ENCODE measurements around the gene USH1C. TPM values are rescaled to one million over a fixed set of nuclear protein-coding genes. Genes with fewer than 3 reads are reported as not detected.

USH1C gene
- total RNA-seq, 1 donor from 2014 or later, result 0.19 TPM

DNA sequence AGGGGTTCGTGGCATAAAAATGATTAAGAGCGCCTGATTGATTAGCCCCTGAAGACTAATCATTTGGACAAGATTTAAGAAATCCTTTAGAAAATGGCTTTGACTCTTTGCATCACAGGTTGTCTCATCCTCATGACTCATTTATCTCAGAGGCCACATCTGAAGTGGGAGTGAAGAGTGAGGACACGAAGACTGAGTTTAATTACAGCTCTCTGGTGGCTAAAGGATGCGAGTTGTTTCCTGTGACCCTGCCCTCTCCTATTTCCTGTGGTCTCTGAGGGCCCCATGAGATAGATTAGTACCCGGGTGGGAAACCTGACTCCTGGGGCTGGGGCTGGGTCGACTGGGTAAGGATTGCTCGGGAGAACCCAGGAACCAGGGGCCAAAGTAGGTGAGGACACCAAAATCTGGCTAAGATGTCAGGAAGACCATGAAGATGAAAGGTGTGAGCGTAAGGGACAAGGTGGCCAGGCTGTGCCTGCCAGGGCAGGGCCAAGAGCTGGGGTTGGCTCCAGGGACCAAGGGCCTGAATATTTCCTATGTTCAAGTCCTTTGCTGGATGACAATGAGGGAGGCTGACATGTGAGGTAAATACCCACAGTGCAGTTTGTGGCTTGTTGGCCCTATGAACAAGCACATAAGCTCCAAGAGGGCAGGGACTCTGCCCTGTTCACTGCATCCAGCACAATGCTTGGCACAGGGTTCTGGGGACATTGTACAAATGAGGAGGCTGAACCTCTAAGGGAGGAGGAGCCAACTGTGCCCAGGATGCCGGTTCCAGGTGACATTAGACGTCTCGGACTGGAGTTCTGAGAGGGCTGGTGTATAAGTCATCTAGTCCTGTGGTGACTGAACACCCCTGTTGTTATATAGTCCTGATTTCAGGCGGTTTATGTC lies 6.5 kb upstream of the USH1C start:
- DNase-seq (ENCODE audit: low spot score), result peak; percentile 75

DNA sequence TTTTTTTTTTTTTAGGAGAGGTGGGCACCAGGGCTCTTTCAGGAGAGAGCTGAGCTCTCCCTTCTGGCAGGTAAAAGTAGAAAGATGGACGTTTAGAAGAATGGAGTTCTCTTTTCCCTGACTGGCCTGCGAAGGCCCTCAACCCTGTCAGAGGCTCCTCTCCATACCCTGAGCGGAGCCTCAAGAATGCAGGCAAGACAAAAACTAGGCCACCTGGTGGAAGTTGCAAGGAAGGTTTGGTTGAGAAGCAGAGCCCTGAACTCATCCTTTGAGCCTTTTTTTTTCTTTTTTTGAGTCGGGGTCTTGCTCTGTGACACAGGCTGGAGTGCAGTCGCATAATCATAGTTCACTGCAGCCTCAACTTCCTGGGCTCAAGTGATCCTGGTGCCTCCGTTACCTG lies 4.2 kb upstream of the USH1C start:
- no peak for DNase-seq (ENCODE audit: low spot score)

DNA sequence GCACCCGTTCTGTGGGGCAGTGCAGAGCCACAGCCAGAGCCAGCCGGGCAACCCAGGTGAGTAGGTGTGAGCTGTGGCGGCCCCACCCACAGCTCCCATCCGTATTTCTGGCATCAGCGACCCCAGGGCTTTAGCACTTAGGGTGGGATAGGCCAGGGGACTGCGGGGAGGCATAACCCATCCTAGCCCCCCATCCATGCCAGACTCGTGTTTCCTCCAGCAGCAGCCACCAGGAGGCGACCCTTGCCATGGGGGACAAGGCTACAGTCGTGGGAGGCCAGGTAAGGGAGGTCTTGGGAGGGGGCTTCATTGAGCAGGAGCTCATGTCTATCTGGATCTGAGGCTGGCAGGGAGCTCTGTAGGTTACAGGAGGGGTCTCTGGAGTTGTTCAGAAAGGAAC lies 3.7 kb upstream of the USH1C start:
- peak; percentile 83 for DNase-seq (ENCODE audit: low spot score)

DNA sequence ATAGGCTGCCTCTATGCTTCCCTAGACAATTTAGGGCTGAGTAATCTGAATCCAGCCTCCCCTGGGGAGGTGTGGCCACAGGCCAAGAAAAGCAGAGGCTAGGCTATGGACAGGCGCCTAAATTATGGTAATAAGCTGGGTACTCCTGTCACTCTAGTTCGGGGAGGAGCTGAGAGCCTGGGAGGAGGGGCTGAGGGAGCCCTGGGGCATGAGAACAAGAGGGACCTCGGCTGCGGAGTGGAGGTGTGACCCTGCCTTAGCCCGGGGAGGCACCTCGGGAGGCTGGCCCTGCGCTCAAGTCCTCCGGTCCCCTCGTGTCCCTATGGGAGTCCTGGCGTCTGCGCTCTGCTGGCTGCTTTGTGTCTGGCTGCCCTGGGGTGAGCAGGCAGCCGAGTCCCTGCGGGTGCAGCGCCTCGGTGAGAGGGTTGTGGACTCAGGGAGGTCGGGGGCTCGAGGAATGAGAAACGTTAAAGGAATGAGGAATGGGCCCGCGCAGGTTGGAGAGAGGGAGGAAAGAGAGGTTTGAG lies 2.9 kb upstream of the USH1C start, which contains the start of gene OTOG:
OTOG (plus strand) TSS at position 209 of the 527 bp plus-strand sequence; CDS start at position 323, 114 bp downstream.
- DNase-seq (ENCODE audit: low spot score), result peak; percentile 81

DNA sequence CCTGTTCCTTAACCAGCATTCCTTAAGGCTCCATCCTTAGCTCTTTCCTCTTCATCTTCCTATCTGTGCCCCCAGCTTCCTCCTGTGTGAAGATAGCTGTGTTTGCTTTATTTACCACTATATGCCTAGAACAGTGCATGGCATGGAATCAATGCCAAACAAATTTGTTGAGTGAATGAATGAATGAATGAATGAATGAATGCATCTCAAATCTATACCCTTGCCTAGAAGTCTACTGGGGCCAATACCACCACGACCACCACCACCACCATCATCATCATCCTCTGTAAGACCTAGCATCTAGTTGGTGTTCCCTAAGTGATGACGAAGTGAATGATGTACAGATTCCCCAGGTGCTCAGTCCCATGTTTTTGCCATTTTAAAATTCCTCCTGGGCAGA lies 2.0 kb upstream of the USH1C start:
- no peak for DNase-seq (ENCODE audit: low spot score)

DNA sequence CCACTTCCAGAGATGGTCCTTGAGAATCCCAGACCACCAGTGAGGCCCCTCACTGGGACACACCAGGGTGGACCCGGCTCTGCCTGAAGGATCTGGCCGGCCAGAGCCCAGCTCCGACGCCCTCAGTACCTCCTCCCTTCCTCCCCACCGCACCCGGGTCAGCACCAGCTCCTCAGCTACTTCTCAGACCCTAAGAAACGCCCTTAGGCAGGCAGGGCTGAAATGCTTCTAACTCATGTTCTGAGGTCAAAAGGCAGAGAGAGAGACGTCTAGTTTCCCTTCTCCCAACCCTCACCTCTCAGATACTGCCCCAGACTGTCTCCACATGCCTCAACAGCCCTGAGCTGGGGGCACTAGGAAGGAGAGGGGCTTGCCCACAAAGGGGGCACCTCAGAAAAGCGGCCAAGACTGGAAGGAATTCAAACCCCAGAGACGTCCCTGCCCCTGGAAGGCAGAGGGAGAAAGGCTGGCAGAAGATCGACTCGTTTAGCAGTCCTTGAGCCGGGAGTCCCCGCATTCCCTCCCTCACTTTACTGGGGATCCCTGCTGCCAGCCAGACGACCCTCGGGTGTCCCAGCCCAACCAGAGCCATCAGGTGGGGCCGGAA lies 539 bp downstream of the USH1C start:
- peak; percentile 86 for DNase-seq (ENCODE audit: low spot score)

DNA sequence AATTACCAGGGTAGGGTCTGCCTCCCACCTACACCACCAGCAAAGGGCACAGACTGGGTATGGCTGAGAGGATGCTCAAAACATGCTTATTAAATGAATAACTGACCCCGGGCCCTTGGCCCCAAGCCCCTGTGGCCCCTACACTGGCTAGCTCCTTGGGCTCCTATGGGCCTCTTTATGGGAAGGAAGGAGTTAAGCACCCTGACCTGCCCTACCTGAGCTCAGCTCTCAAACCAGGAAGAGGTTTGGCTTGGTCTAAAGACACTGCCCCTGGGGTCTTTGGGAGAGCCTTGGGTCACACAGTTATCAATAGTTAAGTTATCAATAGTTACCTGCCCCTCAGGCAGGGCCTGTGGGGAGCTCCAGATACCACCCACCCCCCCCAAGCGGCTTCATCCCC lies 1.2 kb downstream of the USH1C start:
- peak; percentile 59 for DNase-seq (ENCODE audit: low spot score)

DNA sequence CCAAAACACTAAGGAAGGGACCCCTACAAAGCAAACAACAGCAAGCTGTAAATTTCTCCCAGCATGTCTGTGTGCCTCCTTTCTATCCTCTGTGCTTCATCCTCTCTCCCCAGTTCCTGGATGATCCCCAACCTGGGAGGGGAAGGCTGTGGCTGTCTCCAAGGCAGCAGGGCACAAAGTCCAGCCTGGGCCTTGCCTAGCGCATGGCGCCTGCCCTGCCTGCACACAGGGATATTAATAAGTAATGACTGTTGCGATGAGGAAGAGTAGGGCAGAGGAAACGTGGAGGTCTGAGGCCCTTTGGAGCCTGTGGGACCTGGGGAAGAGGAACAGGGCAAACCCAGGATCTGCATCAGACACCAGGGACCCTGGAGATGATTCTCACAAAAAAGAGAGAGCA lies 2.0 kb downstream of the USH1C start:
- no peak for DNase-seq (ENCODE audit: low spot score)

DNA sequence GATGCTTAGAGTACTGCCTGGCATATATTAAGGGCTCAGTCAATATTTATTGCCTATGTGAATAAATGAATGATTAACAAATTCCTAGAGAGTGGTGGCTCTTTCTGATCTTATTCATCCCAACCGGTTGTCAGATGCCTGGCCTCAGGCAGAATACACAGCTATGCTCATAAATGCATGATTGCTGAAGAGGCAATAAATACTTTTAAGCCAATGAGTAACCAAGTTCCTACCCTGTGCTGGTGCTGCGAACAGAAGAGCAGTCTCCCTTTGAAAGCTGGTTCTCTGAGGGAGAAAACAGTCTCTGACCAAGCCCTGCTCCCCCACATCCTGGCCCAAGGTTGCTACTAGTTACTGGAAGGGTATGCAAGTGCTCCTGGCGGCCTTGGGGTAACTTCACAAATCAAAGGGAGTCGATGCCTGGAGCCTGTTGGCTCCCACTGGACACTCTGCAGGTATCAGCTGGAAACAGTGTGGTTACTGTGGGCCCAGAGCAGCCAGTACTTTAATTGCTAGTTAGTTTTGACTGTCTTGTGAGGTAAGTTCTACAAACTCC lies 2.8 kb downstream of the USH1C start:
- DNase-seq (ENCODE audit: low spot score), result no peak

DNA sequence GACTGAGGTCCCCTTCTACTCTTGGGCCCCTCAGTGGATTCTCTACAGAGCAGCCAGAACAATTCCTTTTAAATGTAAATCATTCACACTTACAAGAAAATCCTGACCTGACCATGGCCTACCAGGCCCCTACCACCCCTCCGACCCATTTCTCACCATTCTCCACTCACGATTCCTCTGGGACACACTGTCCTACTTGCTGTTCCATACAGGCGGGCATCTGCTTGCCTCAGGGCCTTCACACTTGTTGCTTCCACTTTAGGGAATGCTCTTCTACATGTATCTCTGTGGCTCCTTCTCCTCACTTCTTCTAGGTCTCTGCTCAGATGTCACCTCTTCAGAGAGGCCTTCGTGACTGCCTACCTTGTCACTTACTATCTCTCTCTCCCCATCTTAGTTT lies 3.4 kb downstream of the USH1C start:
- no peak for DNase-seq (ENCODE audit: low spot score)

DNA sequence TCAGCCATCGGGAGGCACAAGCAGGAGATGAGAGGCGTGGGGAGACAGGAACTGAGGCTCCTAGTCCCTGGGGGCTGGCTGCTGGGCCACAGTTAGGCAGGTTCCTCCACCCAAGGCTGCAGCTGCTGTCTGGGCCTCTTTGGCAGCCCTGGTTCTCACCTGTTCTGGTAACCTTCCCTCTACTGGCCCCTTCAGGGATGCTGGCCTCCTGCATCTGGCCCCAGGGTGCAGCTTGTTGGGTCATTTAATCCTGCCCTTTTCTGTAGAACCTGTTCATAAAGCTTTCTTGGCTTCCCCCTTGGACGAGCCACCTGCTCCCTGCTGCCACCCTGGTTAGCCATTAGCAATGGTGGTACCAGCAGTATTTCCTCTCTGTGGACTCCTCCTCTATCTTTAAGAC lies 5.5 kb downstream of the USH1C start:
- DNase-seq (ENCODE audit: low spot score), result no peak

DNA sequence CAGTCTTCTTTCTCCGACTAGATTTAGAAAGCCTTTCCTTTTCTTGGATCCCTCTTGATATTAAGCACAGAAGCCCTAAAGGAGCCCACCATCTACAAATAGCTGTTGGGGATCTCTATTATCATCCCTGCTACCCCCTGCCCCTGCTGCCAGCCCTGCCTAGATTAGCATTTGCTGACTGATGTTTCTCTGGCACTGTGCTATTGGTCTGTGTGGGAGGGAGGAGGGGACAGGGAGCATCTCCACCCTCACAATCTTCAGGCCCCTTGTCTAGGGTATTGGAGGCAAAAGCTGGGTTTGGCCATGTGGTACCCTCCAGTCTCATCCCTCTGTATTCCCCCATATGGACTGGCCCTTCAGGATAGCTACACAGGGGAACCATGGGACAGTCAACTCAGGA lies 6.2 kb downstream of the USH1C start:
- DNase-seq (ENCODE audit: low spot score), result no peak

DNA sequence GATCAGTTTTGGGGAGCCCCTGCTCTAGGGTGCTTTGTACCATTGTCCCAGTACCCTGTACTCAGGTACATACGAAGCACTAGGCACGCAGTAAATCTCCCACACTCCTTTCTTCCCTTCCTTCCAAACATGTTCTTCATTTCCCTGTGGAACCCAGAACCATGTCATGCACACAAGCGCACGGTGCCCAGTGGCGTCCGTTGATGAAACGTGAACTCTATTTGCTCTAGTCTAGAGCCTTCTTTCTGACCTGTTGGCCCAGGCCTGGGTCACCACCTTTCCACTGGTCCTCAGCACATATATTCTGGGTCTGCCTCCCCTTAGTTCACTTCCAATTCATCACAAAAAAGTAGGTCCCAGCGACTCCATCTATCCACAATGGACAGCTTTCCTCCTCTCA lies 7.0 kb downstream of the USH1C start:
- DNase-seq (ENCODE audit: low spot score), result no peak

DNA sequence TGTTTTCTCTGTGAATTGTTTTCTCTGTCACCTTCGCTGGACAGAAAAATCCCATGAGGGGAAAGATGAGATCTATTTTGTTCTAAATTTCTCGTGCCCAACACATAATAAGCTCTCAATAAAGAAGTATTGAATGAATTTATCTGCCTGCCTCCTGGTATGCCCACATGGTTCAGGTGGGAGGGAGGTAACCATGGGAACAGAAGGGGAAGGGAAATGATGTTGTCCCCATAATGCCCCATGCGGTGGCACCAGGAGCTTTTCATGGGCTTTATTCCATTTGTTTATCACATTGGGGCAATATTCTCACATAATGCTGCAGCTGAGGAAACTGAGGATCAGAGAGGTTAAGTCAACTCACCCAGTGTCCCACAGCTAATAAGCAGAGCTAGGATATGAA lies 8.7 kb downstream of the USH1C start:
- no peak for DNase-seq (ENCODE audit: low spot score)

DNA sequence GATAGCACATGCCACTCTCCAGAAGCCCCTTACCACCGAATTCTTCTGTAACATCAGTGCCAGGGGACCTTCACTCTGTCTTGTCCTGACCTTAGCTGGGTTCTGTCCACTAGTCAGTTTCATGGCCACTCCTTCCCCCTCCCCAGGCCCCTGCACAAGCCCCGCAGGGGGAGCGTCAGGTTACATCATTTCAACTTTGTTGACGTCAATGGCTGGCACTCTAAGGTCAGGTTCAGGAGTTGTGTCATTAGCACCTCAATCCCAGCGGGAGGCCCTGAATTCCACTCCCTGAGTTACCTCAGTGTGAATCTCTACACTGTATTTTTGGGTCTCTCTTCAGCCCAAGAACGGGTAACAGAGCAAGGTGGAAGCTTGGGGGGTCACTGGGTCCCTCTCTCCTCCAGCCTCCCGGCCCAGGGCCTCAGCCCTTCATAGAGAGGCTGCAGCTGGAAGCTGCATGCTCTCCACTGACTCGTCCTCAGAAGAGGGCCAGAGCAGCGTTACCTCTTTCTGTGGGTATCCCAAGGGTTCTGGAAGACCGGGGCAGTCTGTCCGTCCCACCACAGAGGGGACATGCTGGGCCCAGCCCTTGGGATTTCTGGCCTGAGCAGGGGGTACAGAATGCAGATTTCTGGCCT lies 10.3 kb downstream of the USH1C start:
- no peak for DNase-seq (ENCODE audit: low spot score)

DNA sequence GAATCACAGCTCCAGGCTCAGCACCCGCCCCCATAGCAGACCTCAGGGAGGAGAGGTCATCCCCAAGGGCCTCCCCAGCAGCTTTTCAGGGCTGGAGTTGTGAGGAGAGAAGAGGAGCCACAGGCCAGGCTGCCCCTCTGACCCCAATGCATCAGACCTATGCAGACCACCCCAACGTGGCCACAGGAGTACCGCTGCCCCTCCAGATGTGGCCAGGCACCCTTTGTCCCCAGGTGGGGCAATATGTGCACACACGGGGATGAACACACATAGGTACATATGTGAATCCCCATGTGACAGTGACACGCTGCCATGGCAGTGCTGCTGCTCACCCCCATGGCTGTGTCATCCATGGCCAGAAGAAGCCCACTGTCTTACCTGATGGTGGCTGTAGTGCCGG lies 10.9 kb downstream of the USH1C start:
- no peak for DNase-seq (ENCODE audit: low spot score)

DNA sequence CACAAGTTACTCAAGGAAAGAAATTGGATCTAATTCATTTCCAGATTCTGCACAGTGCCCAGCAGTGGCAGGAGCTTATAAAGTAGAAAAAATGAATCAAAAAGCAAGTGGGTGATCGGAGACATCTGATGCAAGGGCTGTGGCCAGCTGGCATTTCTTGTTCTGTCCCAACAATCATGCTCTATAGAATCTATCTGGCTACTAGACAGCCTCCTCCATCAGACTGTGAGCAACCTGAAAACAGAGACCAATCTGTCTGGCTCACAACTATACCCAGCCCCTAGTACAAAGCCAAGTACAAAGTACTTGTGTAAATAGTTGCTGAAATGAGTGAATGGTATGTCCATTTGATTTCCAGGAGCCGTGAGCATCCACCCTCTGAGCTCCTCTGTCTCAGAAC lies 11.4 kb downstream of the USH1C start:
- no peak for DNase-seq (ENCODE audit: low spot score)

DNA sequence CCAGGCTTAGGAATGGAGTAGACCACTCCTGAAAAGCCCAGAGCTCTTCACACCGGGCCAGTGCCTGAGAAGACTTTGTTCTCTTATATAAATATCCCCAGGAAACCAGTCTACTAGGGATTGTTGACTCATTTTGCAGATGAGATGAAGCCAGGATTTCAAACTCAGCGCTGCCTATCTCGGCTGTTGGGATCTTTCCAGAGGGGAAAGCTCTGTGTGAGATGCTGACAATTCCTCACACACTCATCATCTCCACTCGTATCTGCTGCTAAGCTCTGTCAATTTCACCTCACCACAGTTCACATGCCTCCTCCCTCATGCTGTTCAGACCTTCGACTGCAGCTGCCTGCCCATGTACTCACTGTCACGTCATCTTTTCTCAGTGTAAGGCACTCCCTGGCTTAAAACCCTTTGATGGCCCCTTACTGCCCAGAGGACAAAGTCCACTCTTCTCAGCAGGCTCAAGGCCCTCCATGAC lies 12.5 kb downstream of the USH1C start:
- no peak for DNase-seq (ENCODE audit: low spot score)

DNA sequence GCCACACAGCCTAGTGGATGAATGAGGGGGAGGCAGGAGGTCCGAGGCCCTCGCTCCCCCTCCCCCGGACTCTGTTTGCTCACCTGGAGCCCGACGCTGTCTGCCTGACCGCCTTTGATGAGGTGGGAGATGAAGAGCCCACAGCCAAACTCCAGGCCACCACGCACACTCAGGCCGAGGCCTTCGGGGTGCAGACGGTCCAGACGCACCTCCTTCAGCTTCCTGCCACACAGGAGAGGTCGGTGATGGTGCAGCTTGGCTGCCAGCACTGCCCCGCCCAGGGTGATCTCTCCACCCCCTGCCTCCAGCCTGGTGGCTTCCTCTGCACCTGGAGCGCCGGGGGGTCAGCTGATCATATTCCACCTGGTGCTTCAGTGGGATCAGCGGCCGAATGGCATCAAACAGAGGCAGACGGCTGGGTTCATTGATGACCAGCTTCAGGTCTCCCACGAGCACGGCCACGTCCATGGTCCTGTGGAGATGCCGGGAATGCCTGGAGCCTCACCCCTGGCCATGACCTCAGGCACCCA lies 13.1 kb downstream of the USH1C start:
- DNase-seq (ENCODE audit: low spot score), result no peak

DNA sequence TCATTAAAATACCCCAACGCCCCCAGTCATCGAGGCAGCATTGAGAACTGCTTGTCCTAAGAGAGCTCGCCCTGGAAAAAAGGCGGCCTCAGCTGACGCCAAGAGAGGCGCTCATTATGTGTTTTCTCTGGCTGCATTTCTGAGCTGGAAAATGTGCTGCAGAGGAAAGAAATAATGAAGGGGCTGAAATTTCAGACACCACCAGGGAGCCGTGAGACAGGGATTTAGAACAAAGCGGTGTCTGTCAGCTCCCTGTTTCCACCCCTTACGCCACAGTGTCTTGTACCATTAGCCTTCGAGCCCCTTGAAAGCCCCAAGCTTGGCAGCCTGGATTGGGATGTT lies 14.4 kb downstream of the USH1C start:
- DNase-seq (ENCODE audit: low spot score), result no peak
